Measurements from ENCODE around the gene SPIB. TPM values are rescaled to one million over a fixed set of nuclear protein-coding genes. Genes with fewer than 3 reads are reported as not detected.

Gene SPIB
- polyA plus RNA-seq, 1 experiment: not detected

- Histone ChIP-seq H3K4me3 (ENCODE audit: low read depth, low read length) (no peak overlapping the region), H3K27me3 (ENCODE audit: control insufficient read depth, insufficient read depth, low read length) (peaks cover 18% of the 10 kb centered on the region), H3K27ac (ENCODE audit: low read depth, low read length) (no peak overlapping the region), H3K9me3 (ENCODE audit: control insufficient read depth, insufficient read depth, low read length) (peaks cover 3% of the 10 kb centered on the region)
- ChIA-PET CTCF (no interaction called here), POLR2A (no interaction called here)
- TF ChIP-seq CTCF (IDR thresholded peaks at IDR 0.05; ENCODE audit: low read depth, low read length): no peak
- no peak for DNase-seq (ENCODE audit: low read depth, low spot score)
Observed at GRCh38 chr19:50419022-50419579, 363 bp downstream of the SPIB start.

- CTCF ChIA-PET: interaction anchor here (0.8 kb wide), 1 partner anchor 51 kb away, joined by 3 read pairs; no protein-coding TSS in a partner anchor
- no peak for TF ChIP-seq CTCF (IDR thresholded peaks at IDR 0.05; ENCODE audit: low read depth, low read length)
- H3K27ac ChIP-seq (ENCODE audit: low read depth, low read length): no peak overlapping the region
- H3K4me3 ChIP-seq (ENCODE audit: low read depth, low read length): no peak overlapping the region
- DNase-seq (ENCODE audit: low read depth, low spot score): no peak
- H3K27me3 ChIP-seq (ENCODE audit: control insufficient read depth, insufficient read depth, low read length): peaks cover 18% of the 10 kb centered on the region
- peaks cover 3% of the 10 kb centered on the region for H3K9me3 ChIP-seq (ENCODE audit: control insufficient read depth, insufficient read depth, low read length)
- POLR2A ChIA-PET: no interaction called here
Observed at GRCh38 chr19:50419580-50420035, 870 bp downstream of the SPIB start.

- no peak for DNase-seq (ENCODE audit: low read depth, low spot score)
- H3K4me3 ChIP-seq (ENCODE audit: low read depth, low read length): no peak overlapping the region
- CTCF ChIA-PET: interaction anchor here (0.8 kb wide), 1 partner anchor 51 kb away, joined by 3 read pairs; no protein-coding TSS in a partner anchor
- H3K27me3 ChIP-seq (ENCODE audit: control insufficient read depth, insufficient read depth, low read length): peaks cover 18% of the 10 kb centered on the region
- H3K27ac ChIP-seq (ENCODE audit: low read depth, low read length): no peak overlapping the region
- POLR2A ChIA-PET: no interaction called here
- peaks cover 3% of the 10 kb centered on the region; the same call in 1 of the 2 replicates for H3K9me3 ChIP-seq (ENCODE audit: control insufficient read depth, insufficient read depth, low read length)
- TF ChIP-seq CTCF (IDR thresholded peaks at IDR 0.05; ENCODE audit: low read depth, low read length): no peak
Observed at GRCh38 chr19:50420127-50420526, 1.4 kb downstream of the SPIB start.

- H3K9me3 ChIP-seq (ENCODE audit: control insufficient read depth, insufficient read depth, low read length): peaks cover 3% of the 10 kb centered on the region; the same call in 1 of the 2 replicates
- H3K4me3 ChIP-seq (ENCODE audit: low read depth, low read length): no peak overlapping the region
- CTCF ChIA-PET: no interaction called here
- no peak for DNase-seq (ENCODE audit: low read depth, low spot score)
- H3K27ac ChIP-seq (ENCODE audit: low read depth, low read length): no peak overlapping the region
- peaks cover 18% of the 10 kb centered on the region for H3K27me3 ChIP-seq (ENCODE audit: control insufficient read depth, insufficient read depth, low read length)
- no peak for TF ChIP-seq CTCF (IDR thresholded peaks at IDR 0.05; ENCODE audit: low read depth, low read length)
- POLR2A ChIA-PET: no interaction called here
Observed at GRCh38 chr19:50420808-50421207, 2.1 kb downstream of the SPIB start.

- H3K4me3 ChIP-seq (ENCODE audit: low read depth, low read length): no peak overlapping the region
- H3K27me3 ChIP-seq (ENCODE audit: control insufficient read depth, insufficient read depth, low read length): peaks cover 21% of the 10 kb centered on the region
- peaks cover 3% of the 10 kb centered on the region; the same call in 1 of the 2 replicates for H3K9me3 ChIP-seq (ENCODE audit: control insufficient read depth, insufficient read depth, low read length)
- DNase-seq (ENCODE audit: low read depth, low spot score): no peak
- POLR2A ChIA-PET: interaction anchor here (0.6 kb wide), 1 partner anchor 28 kb away, joined by 3 read pairs; no protein-coding TSS in a partner anchor
- TF ChIP-seq CTCF (IDR thresholded peaks at IDR 0.05; ENCODE audit: low read depth, low read length): no peak
- CTCF ChIA-PET: no interaction called here
- no peak overlapping the region for H3K27ac ChIP-seq (ENCODE audit: low read depth, low read length)
Observed at GRCh38 chr19:50422397-50423278, 3.9 kb downstream of the SPIB start.

All from AG04450 (cell line).